ENCODE measurements around the gene PPIG.
"Not testable (repeated sequence)": the region's sequence is repeated elsewhere in the genome, so short reads cannot be mapped to it uniquely, and the experiment has no call there.

Gene PPIG

GRCh38 chr2:169664978-169665930 is 81.1 kb downstream of the PPIG start:
- no peak for DNase-seq

DNA sequence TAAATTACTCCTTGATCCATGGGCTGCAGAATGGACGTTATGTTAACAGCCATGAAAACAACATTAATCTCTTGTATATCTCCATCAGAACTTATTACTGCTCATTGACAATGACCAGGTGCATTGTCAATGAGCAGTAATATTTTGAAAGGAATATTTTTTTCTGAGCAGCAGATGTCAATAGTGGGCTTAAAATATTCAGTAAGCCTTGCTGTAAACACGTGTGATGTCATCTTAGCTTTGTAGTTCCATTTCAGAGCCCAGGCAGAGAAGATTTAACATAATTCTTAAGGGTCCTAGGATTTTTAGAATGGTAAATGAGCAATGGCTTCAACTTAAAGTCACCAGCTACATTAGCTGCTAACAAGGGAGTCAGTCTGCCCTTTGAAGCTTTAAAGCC is 83.4 kb downstream of the PPIG start:
- no peak for DNase-seq

GRCh38 chr2:169670215-169670651 is 86.1 kb downstream of the PPIG start:
- DNase-seq = no peak

- no peak for DNase-seq
Measured at GRCh38 chr2:169670937-169671336, 86.8 kb downstream of the PPIG start.

DNA sequence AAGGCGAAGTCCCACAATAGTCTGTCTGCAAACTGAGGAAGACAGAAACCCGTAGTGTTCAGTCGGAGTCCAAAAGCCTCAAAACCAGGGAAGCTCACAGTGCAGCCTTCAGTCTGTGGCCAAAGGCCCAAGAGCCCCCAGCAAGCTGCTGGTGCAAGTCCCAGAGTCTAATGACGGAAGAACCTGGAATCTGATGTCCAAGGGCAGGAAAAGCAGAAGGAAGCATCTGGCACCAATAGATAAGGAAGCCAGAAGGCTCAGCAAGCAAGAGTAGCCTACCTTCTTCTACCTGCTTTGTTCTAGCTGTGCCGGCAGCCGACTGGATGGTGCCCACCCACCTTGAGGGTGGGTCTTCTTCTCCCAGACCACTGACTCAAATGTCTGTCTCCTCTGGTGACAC is 88.3 kb downstream of the PPIG start:
- no peak for DNase-seq

DNA sequence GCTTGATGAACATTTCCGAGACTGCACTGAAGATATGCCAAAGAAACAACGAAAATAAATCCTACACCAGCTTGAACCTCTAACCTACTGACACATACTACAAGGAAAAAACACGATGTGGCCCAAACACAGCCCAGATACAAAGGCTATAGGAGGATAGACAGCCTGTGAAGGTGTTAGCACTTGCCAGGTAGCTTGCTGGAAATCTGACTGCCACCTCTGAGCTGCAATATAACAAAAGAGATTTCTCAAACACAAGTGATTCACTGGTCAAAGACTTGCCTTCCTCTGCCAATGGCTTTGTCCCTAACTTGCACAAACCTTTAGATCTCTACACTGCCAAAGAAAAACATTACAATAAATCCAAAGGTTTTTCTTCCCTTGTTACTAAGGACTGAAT is 89.0 kb downstream of the PPIG start:
- no peak for DNase-seq

GRCh38 chr2:169673921-169674320 is 89.8 kb downstream of the PPIG start:
- no peak for DNase-seq

GRCh38 chr2:169676357-169676756 is 92.2 kb downstream of the PPIG start:
- DNase-seq = no peak

GRCh38 chr2:169676850-169677249 is 92.7 kb downstream of the PPIG start:
- DNase-seq = no peak

DNA sequence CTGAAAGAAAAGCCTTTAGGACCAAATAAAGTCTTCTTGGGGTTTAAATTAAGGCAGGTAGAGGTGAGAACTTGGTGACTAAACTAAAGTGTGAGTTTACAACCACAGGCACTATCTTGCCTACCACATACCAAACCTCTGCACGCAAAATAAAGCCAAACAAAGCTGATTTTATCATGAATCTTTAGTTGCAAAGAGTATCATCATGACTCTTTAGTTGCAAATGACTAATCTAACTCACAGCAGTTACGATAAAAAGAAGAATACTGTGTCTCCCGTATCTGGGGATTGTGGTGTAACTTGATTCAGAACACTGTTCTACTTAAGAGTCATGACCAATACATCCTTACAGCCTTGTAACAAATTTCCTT is 98.9 kb downstream of the PPIG start:
- DNase-seq = no peak

- no peak for DNase-seq
Measured at GRCh38 chr2:169683425-169684134, 99.4 kb downstream of the PPIG start.

GRCh38 chr2:169684135-169684565 is 100.0 kb downstream of the PPIG start:
- DNase-seq = no peak

DNA sequence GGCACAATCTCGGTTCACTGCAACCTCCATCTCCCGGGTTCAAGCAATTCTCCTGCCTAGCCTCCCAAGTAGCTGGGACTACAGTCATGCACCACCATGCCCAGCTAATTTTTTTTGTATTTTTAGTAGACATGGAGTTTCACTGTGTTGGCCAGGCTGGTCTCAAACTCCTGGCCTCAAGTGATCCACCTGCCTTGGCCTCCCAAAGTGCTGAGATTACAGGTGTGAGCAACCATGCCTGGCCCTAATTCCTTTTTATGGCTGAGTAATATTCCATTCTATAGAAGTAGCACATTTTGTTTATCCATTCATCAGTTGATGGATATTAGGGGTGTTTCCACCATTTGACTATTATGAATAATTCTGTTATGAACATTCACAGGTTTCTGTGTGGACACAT is 100.6 kb downstream of the PPIG start:
- not testable (repeated sequence) for DNase-seq

DNA sequence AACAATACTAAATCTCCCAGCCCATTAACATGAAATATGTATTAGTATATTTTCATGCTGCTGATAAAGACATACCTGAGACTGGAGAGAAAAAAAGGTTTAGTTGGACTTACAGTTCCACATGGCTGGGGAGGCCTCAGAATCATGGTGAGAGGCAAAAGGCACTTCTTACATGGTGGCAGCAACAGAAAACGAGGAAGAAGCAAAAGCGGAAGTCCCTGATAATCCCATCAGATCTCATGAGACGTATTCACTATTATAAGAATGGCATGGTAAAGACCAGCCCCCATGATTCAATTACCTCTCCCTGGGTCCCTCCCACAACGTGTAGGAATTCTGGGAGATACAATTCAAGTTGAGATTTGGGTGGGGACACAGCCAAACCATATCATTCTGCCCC is 102.7 kb downstream of the PPIG start:
- not testable (repeated sequence) for DNase-seq

DNA sequence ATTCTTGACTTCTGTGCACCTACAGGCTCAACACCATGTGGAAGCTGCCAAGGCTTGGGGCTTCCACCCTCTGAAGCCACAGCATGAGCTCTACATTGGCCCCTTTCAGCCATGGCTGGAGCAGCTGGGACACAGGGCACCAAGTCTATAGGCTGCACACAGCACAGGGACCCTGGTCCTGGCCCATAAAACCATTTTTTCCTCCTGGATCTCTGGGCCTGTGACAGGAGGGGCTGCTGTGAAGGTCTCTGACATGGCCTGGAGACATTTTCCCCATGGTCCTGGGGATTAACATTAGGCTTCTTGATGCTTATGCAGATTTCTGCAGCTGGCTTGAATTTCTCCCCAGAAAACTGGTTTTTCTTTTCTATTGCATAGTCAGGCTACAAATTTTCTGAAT is 103.8 kb downstream of the PPIG start:
- not testable (repeated sequence) for DNase-seq

GRCh38 chr2:169690958-169691357 is 106.8 kb downstream of the PPIG start:
- no peak for DNase-seq
